GM12873 (cell line): ENCODE measurements around the gene ASAP2.

Source experiments
- TF ChIP-seq, protein P1 (sequence below): IDR thresholded peaks from 2 replicates; pipeline ENCODE4 v1.5.1; 2012; ENCODE audit warnings: low read depth, mild to moderate bottlenecking, moderate library complexity, low read length, control low read depth; ENCODE audit not compliant: insufficient read depth; ENCODE audit errors: missing control alignments

Gene ASAP2

DNA sequence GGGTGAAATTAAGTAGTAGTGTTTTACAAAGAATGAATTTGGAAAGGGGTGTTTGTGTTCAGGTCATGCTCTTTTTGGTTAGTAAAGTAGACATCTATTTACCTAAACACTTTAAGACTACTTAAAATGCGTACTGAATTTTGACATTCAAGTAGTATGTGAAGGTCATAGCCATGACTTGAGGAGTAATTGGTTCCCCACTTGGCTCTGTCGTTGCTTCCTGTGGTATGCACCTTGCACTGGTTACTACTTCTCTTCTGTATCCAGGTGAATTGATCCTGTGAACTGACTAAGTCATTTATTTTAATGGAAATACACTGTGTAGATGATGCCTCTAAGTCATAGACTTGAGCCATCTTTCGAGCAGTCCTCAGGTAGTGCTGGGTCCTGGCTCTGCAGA is 118.8 kb downstream of the ASAP2 start:
- TF ChIP-seq, protein P1, sequence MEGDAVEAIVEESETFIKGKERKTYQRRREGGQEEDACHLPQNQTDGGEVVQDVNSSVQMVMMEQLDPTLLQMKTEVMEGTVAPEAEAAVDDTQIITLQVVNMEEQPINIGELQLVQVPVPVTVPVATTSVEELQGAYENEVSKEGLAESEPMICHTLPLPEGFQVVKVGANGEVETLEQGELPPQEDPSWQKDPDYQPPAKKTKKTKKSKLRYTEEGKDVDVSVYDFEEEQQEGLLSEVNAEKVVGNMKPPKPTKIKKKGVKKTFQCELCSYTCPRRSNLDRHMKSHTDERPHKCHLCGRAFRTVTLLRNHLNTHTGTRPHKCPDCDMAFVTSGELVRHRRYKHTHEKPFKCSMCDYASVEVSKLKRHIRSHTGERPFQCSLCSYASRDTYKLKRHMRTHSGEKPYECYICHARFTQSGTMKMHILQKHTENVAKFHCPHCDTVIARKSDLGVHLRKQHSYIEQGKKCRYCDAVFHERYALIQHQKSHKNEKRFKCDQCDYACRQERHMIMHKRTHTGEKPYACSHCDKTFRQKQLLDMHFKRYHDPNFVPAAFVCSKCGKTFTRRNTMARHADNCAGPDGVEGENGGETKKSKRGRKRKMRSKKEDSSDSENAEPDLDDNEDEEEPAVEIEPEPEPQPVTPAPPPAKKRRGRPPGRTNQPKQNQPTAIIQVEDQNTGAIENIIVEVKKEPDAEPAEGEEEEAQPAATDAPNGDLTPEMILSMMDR = no peak

DNA sequence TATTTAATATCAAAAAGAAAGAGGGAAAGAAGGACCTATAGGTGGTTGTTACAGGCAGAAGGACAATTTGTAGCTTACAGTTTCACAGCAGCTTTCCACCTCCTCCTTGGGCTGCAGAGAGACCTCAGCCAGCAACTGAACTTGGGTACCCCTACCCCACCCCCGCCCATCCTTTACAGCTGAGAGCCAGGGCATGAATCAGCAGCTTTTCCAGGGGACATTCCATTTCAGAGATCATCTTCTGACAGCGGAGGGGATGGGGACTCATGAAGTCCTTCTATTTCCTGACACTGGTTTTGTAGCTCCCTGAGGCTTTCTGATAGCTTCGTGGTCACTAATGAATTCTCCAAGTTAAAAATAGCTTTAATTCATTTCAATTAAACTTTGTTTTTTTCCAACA is 120.4 kb downstream of the ASAP2 start:
- TF ChIP-seq, protein P1 = no peak

DNA sequence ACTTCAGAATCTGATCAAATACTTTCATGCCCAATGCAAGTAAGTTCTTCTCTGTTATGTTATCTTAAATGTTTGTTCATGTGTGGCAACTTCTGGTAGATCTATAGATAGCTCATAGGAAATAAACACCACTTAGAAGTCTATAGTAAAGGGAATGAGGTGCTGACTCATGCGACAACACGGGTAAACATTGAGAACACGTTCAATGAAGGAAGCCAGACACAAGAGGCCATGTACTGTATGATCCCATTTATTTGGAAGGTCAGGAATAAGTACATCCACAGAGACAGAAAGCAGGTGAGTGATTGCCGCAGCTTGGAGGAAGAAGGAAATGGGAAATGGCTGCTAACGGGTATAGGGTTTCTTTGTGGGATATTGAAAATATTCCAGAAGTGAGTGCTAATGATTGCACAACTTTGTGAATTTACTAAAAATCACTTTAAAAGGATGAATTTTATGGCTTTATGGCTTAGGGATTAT is 121.3 kb downstream of the ASAP2 start:
- TF ChIP-seq, protein P1 = no peak

DNA sequence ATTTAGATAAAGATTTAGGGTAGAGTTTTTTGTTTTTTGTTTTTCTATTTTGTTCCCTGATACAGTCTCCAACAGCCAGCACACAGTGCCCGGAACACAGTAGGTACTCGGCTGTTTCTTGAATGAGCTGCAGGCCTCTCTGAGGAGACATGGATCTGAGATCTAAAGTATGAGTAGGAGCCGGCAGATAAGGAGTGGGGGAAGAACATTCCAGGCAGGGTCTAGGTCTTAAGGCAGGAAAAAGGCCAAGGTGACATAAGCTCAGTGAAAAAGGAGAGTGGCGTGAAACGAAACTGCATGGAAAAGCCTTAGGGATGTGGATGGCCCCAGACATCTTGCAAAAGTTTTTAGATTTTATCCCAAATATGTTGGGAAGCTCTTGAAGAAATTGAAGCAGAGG is 122.3 kb downstream of the ASAP2 start:
- TF ChIP-seq, protein P1 = no peak

DNA sequence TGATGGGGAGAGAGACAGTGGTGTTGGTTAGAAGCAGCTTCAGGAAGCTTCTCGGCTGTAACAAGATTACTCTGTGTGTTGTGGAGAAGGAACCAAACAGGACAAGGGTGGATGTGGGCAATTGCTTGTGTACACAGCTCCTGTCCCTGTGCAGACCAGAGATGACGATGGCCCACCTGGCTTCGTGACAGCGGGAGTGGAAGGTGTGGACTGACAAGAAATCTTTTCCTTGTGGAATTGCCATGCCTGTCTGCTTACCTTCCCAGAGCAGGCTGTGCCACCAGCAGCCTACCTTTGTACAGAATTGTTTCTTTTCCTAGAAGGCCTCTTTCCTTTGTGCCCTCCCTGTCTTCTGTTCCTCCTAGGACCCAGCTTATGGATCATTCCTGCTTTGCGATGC is 122.9 kb downstream of the ASAP2 start:
- TF ChIP-seq, protein P1 = no peak

DNA sequence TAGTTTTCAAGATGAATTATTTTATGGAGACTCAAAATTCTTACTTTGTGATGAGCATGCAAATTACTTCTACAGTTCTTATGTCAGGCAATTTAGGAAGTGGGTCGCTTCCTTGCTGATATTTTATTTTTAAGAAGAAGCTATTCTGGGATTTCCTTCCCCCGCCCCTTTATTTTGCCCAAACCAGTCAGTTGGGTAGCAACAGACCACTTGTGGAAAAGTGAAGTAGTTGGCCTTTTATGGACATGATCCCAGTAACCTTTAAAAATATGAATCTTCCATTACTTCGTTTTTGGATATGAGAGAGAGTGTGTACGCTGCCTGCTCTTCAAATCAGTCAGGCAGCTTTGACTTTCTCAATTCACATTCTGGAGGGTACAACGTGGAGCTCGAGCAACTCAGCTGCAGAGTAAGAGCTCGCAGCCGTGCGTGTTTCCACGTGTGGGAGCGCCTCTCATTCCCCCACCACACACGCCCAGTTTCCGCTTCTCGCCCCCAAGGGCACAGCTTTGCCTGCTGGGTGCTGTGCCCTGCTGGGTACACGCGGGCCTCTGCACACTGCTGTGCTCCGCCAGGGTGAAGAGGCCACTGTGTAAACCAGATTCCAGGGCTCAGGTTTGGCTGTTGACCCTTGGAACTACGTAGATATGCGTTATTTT is 124.1 kb downstream of the ASAP2 start:
- TF ChIP-seq, protein P1 = no peak

DNA sequence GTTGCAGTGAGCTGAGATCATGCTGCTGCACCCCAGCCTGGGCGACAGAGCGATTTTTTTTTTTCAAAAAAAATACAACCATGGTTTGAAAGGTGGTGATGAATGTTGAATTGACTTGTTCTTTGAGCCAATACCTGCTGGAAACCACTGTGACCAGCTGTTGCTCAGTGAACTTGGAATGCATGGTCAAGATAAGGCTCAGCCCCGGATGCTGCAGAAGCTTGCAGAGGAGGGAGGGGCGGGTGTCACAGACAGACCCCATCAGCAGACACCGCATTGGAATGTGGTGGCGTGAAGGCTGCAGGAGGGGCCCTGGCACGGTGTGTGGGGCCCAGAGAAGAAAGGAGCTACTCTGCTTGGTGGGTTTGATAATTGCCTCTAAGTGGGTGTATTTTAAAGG is 125.1 kb downstream of the ASAP2 start:
- TF ChIP-seq, protein P1 = no peak
